Breast epithelium (tissue), 3 donors: ENCODE measurements around the gene RERG.

Experiments
- CTCF ChIP-seq, 3 donors: fragments of 450-650 bp; IDR thresholded peaks; one replicate each; pipeline ENCODE4 v1.5.1; 2016 to 2017; ENCODE audit warnings: antibody characterized with exemption in 3 of 3, mild to moderate bottlenecking in 3 of 3, moderate library complexity in 3 of 3
- POLR2A ChIP-seq: fragments of 450-650 bp; IDR thresholded peaks from one replicate; pipeline ENCODE4 v1.6.1; 2016; ENCODE audit warnings: antibody characterized with exemption, mild to moderate bottlenecking, moderate library complexity
- POLR2AphosphoS5 ChIP-seq, 3 donors: sonication (generic); formaldehyde crosslinking; IDR thresholded peaks; one replicate each; pipeline ENCODE4 v1.6.1; 2017; ENCODE audit warnings: antibody characterized with exemption in 3 of 3

- TF ChIP-seq CTCF (IDR thresholded peaks at IDR 0.05) (no peak), POLR2A (no peak), POLR2AphosphoS5 (IDR thresholded peaks at IDR 0.05) (no peak)
These were observed 162.1 kb downstream of the RERG start for GRCh38 chr12:15059123-15059522.
